ENCODE data around the gene ASPG. TPM values are rescaled to one million over a fixed set of nuclear protein-coding genes. Genes with fewer than 3 reads are reported as not detected.

Gene ASPG
- total RNA-seq, 1 experiment from 2014 or later: 3.4 TPM

- ChIA-PET POLR2A (no interaction called here), CTCF (interaction anchor here (0.6 to 1.8 kb wide), 3 partner anchors 24 to 43 kb away, joined by 3 to 9 read pairs (median 3); partner anchors contain the start of gene ASPG)
- TF ChIP-seq ZNF219 (CRISPR knock-in tag; IDR thresholded peaks at IDR 0.05; ENCODE audit: borderline replicate concordance) (no peak), SMAD4 (CRISPR knock-in tag; IDR thresholded peaks at IDR 0.05) (no peak), ZNF671 (CRISPR knock-in tag; IDR thresholded peaks at IDR 0.05) (no peak), ZNF416 (CRISPR knock-in tag; IDR thresholded peaks at IDR 0.05) (no peak), CBFB (CRISPR knock-in tag; IDR thresholded peaks at IDR 0.05; ENCODE audit: low read depth) (no peak), FOXJ3 (CRISPR knock-in tag; IDR thresholded peaks at IDR 0.05; ENCODE audit: borderline replicate concordance) (no peak), MLX (CRISPR knock-in tag; IDR thresholded peaks at IDR 0.05) (no peak), MYBL2 (CRISPR knock-in tag; IDR thresholded peaks at IDR 0.05) (no peak), ESRRA (CRISPR knock-in tag; IDR thresholded peaks at IDR 0.05; ENCODE audit: borderline replicate concordance) (no peak), PRDM15 (CRISPR knock-in tag; IDR thresholded peaks at IDR 0.05) (no peak), EMX1 (CRISPR knock-in tag; IDR thresholded peaks at IDR 0.05) (no peak), USF2 (CRISPR knock-in tag; IDR thresholded peaks at IDR 0.05) (no peak), PRRX2 (CRISPR knock-in tag; IDR thresholded peaks at IDR 0.05) (no peak)
- TF ChIP-seq, protein P1, sequence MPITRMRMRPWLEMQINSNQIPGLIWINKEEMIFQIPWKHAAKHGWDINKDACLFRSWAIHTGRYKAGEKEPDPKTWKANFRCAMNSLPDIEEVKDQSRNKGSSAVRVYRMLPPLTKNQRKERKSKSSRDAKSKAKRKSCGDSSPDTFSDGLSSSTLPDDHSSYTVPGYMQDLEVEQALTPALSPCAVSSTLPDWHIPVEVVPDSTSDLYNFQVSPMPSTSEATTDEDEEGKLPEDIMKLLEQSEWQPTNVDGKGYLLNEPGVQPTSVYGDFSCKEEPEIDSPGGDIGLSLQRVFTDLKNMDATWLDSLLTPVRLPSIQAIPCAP (CRISPR knock-in tag; IDR thresholded peaks at IDR 0.05): no peak
- TF ChIP-seq, protein P2, sequence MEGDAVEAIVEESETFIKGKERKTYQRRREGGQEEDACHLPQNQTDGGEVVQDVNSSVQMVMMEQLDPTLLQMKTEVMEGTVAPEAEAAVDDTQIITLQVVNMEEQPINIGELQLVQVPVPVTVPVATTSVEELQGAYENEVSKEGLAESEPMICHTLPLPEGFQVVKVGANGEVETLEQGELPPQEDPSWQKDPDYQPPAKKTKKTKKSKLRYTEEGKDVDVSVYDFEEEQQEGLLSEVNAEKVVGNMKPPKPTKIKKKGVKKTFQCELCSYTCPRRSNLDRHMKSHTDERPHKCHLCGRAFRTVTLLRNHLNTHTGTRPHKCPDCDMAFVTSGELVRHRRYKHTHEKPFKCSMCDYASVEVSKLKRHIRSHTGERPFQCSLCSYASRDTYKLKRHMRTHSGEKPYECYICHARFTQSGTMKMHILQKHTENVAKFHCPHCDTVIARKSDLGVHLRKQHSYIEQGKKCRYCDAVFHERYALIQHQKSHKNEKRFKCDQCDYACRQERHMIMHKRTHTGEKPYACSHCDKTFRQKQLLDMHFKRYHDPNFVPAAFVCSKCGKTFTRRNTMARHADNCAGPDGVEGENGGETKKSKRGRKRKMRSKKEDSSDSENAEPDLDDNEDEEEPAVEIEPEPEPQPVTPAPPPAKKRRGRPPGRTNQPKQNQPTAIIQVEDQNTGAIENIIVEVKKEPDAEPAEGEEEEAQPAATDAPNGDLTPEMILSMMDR (IDR thresholded peaks at IDR 0.05): no peak
- TF ChIP-seq, protein P3, sequence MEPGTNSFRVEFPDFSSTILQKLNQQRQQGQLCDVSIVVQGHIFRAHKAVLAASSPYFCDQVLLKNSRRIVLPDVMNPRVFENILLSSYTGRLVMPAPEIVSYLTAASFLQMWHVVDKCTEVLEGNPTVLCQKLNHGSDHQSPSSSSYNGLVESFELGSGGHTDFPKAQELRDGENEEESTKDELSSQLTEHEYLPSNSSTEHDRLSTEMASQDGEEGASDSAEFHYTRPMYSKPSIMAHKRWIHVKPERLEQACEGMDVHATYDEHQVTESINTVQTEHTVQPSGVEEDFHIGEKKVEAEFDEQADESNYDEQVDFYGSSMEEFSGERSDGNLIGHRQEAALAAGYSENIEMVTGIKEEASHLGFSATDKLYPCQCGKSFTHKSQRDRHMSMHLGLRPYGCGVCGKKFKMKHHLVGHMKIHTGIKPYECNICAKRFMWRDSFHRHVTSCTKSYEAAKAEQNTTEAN (CRISPR knock-in tag; IDR thresholded peaks at IDR 0.05): no peak
- DNase-seq (ENCODE audit: low spot score) (no peak), ATAC-seq (no peak)
- H3K9me3 Mint-ChIP-seq: peaks cover 19% of the 10 kb centered on the region
- H3K4me3 Mint-ChIP-seq: no peak overlapping the region
- H3K4me1 Mint-ChIP-seq: peaks cover 4% of the 10 kb centered on the region
- peaks cover 25% of the 10 kb centered on the region for H3K27me3 Mint-ChIP-seq (ENCODE audit: low read depth)
- no peak overlapping the region for H3K27ac Mint-ChIP-seq
- H3K36me3 Mint-ChIP-seq: peaks cover 11% of the 10 kb centered on the region
Observed at GRCh38 chr14:104121142-104121541, 35.6 kb downstream of the ASPG start.

GRCh38 chr14:104123879-104124278 lies 38.4 kb downstream of the ASPG start:
- H3K9me3 Mint-ChIP-seq: peaks cover 38% of the 10 kb centered on the region
- H3K27me3 Mint-ChIP-seq (ENCODE audit: low read depth): peaks cover 17% of the 10 kb centered on the region
- CTCF ChIA-PET: no interaction called here
- POLR2A ChIA-PET: no interaction called here
- H3K27ac Mint-ChIP-seq: no peak overlapping the region
- H3K4me3 Mint-ChIP-seq: no peak overlapping the region
- H3K4me1 Mint-ChIP-seq: peaks cover 4% of the 10 kb centered on the region
- H3K36me3 Mint-ChIP-seq: peaks cover 22% of the 10 kb centered on the region
- no peak for ATAC-seq
- DNase-seq (ENCODE audit: low spot score): no peak
- TF ChIP-seq MYBL2 (CRISPR knock-in tag; IDR thresholded peaks at IDR 0.05) (no peak), ZNF121 (CRISPR knock-in tag; IDR thresholded peaks at IDR 0.05) (no peak), OVOL2 (CRISPR knock-in tag; IDR thresholded peaks at IDR 0.05; ENCODE audit: borderline replicate concordance) (no peak), RELA (CRISPR knock-in tag; IDR thresholded peaks at IDR 0.05; ENCODE audit: borderline replicate concordance) (no peak), TP53 (CRISPR knock-in tag; IDR thresholded peaks at IDR 0.05) (no peak), ZBTB21 (CRISPR knock-in tag; IDR thresholded peaks at IDR 0.05; ENCODE audit: borderline replicate concordance) (no peak)
- TF ChIP-seq, protein P4, sequence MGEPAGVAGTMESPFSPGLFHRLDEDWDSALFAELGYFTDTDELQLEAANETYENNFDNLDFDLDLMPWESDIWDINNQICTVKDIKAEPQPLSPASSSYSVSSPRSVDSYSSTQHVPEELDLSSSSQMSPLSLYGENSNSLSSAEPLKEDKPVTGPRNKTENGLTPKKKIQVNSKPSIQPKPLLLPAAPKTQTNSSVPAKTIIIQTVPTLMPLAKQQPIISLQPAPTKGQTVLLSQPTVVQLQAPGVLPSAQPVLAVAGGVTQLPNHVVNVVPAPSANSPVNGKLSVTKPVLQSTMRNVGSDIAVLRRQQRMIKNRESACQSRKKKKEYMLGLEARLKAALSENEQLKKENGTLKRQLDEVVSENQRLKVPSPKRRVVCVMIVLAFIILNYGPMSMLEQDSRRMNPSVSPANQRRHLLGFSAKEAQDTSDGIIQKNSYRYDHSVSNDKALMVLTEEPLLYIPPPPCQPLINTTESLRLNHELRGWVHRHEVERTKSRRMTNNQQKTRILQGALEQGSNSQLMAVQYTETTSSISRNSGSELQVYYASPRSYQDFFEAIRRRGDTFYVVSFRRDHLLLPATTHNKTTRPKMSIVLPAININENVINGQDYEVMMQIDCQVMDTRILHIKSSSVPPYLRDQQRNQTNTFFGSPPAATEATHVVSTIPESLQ (CRISPR knock-in tag; IDR thresholded peaks at IDR 0.05): no peak
- TF ChIP-seq, protein P5, sequence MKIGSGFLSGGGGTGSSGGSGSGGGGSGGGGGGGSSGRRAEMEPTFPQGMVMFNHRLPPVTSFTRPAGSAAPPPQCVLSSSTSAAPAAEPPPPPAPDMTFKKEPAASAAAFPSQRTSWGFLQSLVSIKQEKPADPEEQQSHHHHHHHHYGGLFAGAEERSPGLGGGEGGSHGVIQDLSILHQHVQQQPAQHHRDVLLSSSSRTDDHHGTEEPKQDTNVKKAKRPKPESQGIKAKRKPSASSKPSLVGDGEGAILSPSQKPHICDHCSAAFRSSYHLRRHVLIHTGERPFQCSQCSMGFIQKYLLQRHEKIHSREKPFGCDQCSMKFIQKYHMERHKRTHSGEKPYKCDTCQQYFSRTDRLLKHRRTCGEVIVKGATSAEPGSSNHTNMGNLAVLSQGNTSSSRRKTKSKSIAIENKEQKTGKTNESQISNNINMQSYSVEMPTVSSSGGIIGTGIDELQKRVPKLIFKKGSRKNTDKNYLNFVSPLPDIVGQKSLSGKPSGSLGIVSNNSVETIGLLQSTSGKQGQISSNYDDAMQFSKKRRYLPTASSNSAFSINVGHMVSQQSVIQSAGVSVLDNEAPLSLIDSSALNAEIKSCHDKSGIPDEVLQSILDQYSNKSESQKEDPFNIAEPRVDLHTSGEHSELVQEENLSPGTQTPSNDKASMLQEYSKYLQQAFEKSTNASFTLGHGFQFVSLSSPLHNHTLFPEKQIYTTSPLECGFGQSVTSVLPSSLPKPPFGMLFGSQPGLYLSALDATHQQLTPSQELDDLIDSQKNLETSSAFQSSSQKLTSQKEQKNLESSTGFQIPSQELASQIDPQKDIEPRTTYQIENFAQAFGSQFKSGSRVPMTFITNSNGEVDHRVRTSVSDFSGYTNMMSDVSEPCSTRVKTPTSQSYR (CRISPR knock-in tag; IDR thresholded peaks at IDR 0.05): no peak
